Measurements from ENCODE around the gene CITED1.

Gene CITED1

GRCh38 chrX:72268597-72269365 is 36.9 kb downstream of the CITED1 start:
- WGBS (ENCODE audit: extremely low coverage, insufficient coverage, insufficient read length) = no CpG with 5 or more reads among the region's 2 CpGs
- H3K27me3 ChIP-seq (ENCODE audit: insufficient read depth, low read length) = no peaks in the 10 kb centered on the region
- no peaks in the 10 kb centered on the region for H3K4me1 ChIP-seq (ENCODE audit: control insufficient read depth in 1 of 2, insufficient read depth in 2 of 2, low read length in 2 of 2)
- no peak overlapping the region for H2AK5ac ChIP-seq (ENCODE audit: low read length)
- H3K4ac ChIP-seq (ENCODE audit: low read depth, low read length) = no peak overlapping the region
- no peak overlapping the region for H3K18ac ChIP-seq (ENCODE audit: low read length)
- no peak overlapping the region for H2AFZ ChIP-seq (ENCODE audit: insufficient read depth, low read length, poor library complexity)
- no peak overlapping the region for H3K9ac ChIP-seq (ENCODE audit: low read length)
- no peak overlapping the region for H2BK12ac ChIP-seq (ENCODE audit: low read length)
- H3K9me3 ChIP-seq (ENCODE audit: insufficient read depth, low read depth, low read length) = no peaks in the 10 kb centered on the region
- no peak overlapping the region for H4K91ac ChIP-seq (ENCODE audit: low read depth, low read length)
- no peak overlapping the region for H2BK5ac ChIP-seq (ENCODE audit: low read depth, low read length, poor library complexity)
- peaks cover 31 to 43% of the 10 kb centered on the region in 2 experiments for H3K36me3 ChIP-seq (ENCODE audit: control insufficient read depth in 1 of 2, insufficient read depth in 2 of 2, low read length in 2 of 2)
- no peak overlapping the region for H4K8ac ChIP-seq (ENCODE audit: low read depth, low read length)
- H3K79me2 ChIP-seq (ENCODE audit: control insufficient read depth, insufficient read depth, low read length, poor library complexity) = no peaks in the 10 kb centered on the region
- H3K4me3 ChIP-seq (ENCODE audit: low read depth, low read length) = no peak overlapping the region
- H3K14ac ChIP-seq (ENCODE audit: low read length) = no peak overlapping the region
- peak in 1 of 2 donors; percentile 64 for DNase-seq
- no peak overlapping the region for H3K23ac ChIP-seq (ENCODE audit: low read length)
- no peak overlapping the region for H3K27ac ChIP-seq (ENCODE audit: low read depth, low read length)
- H2BK120ac ChIP-seq (ENCODE audit: insufficient read depth, low read length, poor library complexity) = no peak overlapping the region
- H3K79me1 ChIP-seq (ENCODE audit: low read length) = no peaks in the 10 kb centered on the region
- H3K4me2 ChIP-seq (ENCODE audit: low read length) = no peak overlapping the region
- H4K12ac ChIP-seq (ENCODE audit: low read depth, low read length) = no peak overlapping the region

- Histone ChIP-seq H3K79me2 (ENCODE audit: control insufficient read depth, insufficient read depth, low read length, poor library complexity) (no peaks in the 10 kb centered on the region), H3K14ac (ENCODE audit: low read length) (no peak overlapping the region), H3K9ac (ENCODE audit: low read length) (no peak overlapping the region), H4K12ac (ENCODE audit: low read depth, low read length) (no peak overlapping the region), H3K79me1 (ENCODE audit: low read length) (no peaks in the 10 kb centered on the region), H3K9me3 (ENCODE audit: insufficient read depth, low read depth, low read length) (no peaks in the 10 kb centered on the region), H4K8ac (ENCODE audit: low read depth, low read length) (no peak overlapping the region), H3K27me3 (ENCODE audit: insufficient read depth, low read length) (no peaks in the 10 kb centered on the region), H3K4ac (ENCODE audit: low read depth, low read length) (no peak overlapping the region), H4K91ac (ENCODE audit: low read depth, low read length) (no peak overlapping the region), H3K23ac (ENCODE audit: low read length) (no peak overlapping the region), H3K4me2 (ENCODE audit: low read length) (no peak overlapping the region), H3K18ac (ENCODE audit: low read length) (no peak overlapping the region), H3K4me1 (ENCODE audit: control insufficient read depth in 1 of 2, insufficient read depth in 2 of 2, low read length in 2 of 2) (no peaks in the 10 kb centered on the region), H3K4me3 (ENCODE audit: low read depth, low read length) (no peak overlapping the region), H3K27ac (ENCODE audit: low read depth, low read length) (no peak overlapping the region), H2AK5ac (ENCODE audit: low read length) (no peak overlapping the region), H2BK120ac (ENCODE audit: insufficient read depth, low read length, poor library complexity) (no peak overlapping the region), H2AFZ (ENCODE audit: insufficient read depth, low read length, poor library complexity) (no peak overlapping the region), H3K36me3 (ENCODE audit: control insufficient read depth in 1 of 2, insufficient read depth in 2 of 2, low read length in 2 of 2) (peaks cover 9 to 12% of the 10 kb centered on the region in 2 experiments), H2BK5ac (ENCODE audit: low read depth, low read length, poor library complexity) (no peak overlapping the region), H2BK12ac (ENCODE audit: low read length) (no peak overlapping the region)
- WGBS (ENCODE audit: extremely low coverage, insufficient coverage, insufficient read length) = no CpG with 5 or more reads among the region's 3 CpGs
- DNase-seq = no peak
Observed at GRCh38 chrX:72265263-72265662, 40.5 kb downstream of the CITED1 start.

DNA sequence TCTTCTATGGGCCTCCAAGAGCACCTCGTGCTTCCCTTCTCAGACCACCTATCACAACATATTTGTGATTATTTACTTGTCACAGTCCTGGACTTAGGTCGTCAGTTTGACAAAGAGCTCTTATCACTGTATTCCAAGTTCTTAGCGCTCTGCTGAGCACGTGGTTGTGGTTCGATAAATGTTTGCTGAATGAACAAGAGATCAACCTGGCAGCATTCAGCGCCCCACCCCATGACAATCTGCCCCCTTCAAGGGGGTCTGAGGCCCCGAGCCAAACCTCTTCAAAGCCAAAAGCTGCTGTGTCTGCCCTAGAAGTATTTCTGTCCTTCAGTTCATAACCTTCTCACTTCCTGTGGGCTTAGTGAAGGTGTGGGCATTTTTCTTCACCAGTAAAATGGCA is 43.6 kb downstream of the CITED1 start:
- H3K23ac ChIP-seq (ENCODE audit: low read length) = no peak overlapping the region
- no peak overlapping the region for H4K91ac ChIP-seq (ENCODE audit: low read depth, low read length)
- no peak overlapping the region for H3K4ac ChIP-seq (ENCODE audit: low read depth, low read length)
- H3K18ac ChIP-seq (ENCODE audit: low read length) = no peak overlapping the region
- no peak overlapping the region for H4K12ac ChIP-seq (ENCODE audit: low read depth, low read length)
- no peak overlapping the region for H3K27ac ChIP-seq (ENCODE audit: low read depth, low read length)
- no peak overlapping the region for H3K4me3 ChIP-seq (ENCODE audit: low read depth, low read length)
- H3K36me3 ChIP-seq (ENCODE audit: control insufficient read depth in 1 of 2, insufficient read depth in 2 of 2, low read length in 2 of 2) = no peaks in the 10 kb centered on the region
- no peaks in the 10 kb centered on the region for H3K27me3 ChIP-seq (ENCODE audit: insufficient read depth, low read length)
- no peak overlapping the region for H2BK12ac ChIP-seq (ENCODE audit: low read length)
- H3K4me2 ChIP-seq (ENCODE audit: low read length) = no peak overlapping the region
- no peaks in the 10 kb centered on the region for H3K9me3 ChIP-seq (ENCODE audit: insufficient read depth, low read depth, low read length)
- H3K79me2 ChIP-seq (ENCODE audit: control insufficient read depth, insufficient read depth, low read length, poor library complexity) = no peaks in the 10 kb centered on the region
- H2AFZ ChIP-seq (ENCODE audit: insufficient read depth, low read length, poor library complexity) = no peak overlapping the region
- no peak overlapping the region for H4K8ac ChIP-seq (ENCODE audit: low read depth, low read length)
- H3K14ac ChIP-seq (ENCODE audit: low read length) = no peak overlapping the region
- no peaks in the 10 kb centered on the region for H3K79me1 ChIP-seq (ENCODE audit: low read length)
- no peak overlapping the region for H2BK5ac ChIP-seq (ENCODE audit: low read depth, low read length, poor library complexity)
- no peak overlapping the region for H2AK5ac ChIP-seq (ENCODE audit: low read length)
- DNase-seq = no peak
- no peak overlapping the region for H2BK120ac ChIP-seq (ENCODE audit: insufficient read depth, low read length, poor library complexity)
- H3K4me1 ChIP-seq (ENCODE audit: control insufficient read depth in 1 of 2, insufficient read depth in 2 of 2, low read length in 2 of 2) = no peaks in the 10 kb centered on the region
- no CpG with 5 or more reads among the region's 7 CpGs for WGBS (ENCODE audit: extremely low coverage, insufficient coverage, insufficient read length)
- H3K9ac ChIP-seq (ENCODE audit: low read length) = no peak overlapping the region

DNA sequence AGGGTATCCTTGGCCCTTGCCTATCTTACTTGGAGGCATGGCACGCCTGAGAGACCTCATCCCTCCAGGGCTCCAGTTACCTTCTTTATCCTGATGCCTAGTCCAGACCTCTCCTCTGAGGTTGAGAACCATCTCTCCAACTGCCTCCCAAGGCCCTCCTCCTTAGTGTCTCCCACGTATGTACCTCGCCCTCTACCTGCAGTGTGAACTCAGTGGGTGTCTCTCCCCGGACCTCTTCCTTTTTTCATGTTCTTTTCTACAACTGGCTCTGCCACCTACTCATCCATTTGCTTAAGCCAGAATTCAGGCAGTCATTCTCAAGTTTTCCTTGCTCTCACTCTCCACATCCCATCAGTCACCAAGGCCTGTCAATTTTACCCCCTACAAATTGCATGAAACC is 45.3 kb downstream of the CITED1 start:
- no peaks in the 10 kb centered on the region for H3K79me1 ChIP-seq (ENCODE audit: low read length)
- no peaks in the 10 kb centered on the region for H3K36me3 ChIP-seq (ENCODE audit: control insufficient read depth in 1 of 2, insufficient read depth in 2 of 2, low read length in 2 of 2)
- H3K27ac ChIP-seq (ENCODE audit: low read depth, low read length) = no peak overlapping the region
- H3K9ac ChIP-seq (ENCODE audit: low read length) = no peak overlapping the region
- no peak overlapping the region for H2BK12ac ChIP-seq (ENCODE audit: low read length)
- no peak overlapping the region for H2AK5ac ChIP-seq (ENCODE audit: low read length)
- H4K8ac ChIP-seq (ENCODE audit: low read depth, low read length) = no peak overlapping the region
- no peak overlapping the region for H3K14ac ChIP-seq (ENCODE audit: low read length)
- no peak overlapping the region for H2AFZ ChIP-seq (ENCODE audit: insufficient read depth, low read length, poor library complexity)
- DNase-seq = no peak
- H3K4me3 ChIP-seq (ENCODE audit: low read depth, low read length) = no peak overlapping the region
- H4K12ac ChIP-seq (ENCODE audit: low read depth, low read length) = no peak overlapping the region
- H2BK120ac ChIP-seq (ENCODE audit: insufficient read depth, low read length, poor library complexity) = no peak overlapping the region
- no peaks in the 10 kb centered on the region for H3K79me2 ChIP-seq (ENCODE audit: control insufficient read depth, insufficient read depth, low read length, poor library complexity)
- no peak overlapping the region for H4K91ac ChIP-seq (ENCODE audit: low read depth, low read length)
- no peak overlapping the region for H3K23ac ChIP-seq (ENCODE audit: low read length)
- H3K9me3 ChIP-seq (ENCODE audit: insufficient read depth, low read depth, low read length) = no peaks in the 10 kb centered on the region
- no peaks in the 10 kb centered on the region for H3K27me3 ChIP-seq (ENCODE audit: insufficient read depth, low read length)
- H3K4me1 ChIP-seq (ENCODE audit: control insufficient read depth in 1 of 2, insufficient read depth in 2 of 2, low read length in 2 of 2) = peaks cover 0 to 2% of the 10 kb centered on the region in 2 experiments
- no CpG with 5 or more reads among the region's 4 CpGs for WGBS (ENCODE audit: extremely low coverage, insufficient coverage, insufficient read length)
- H2BK5ac ChIP-seq (ENCODE audit: low read depth, low read length, poor library complexity) = no peak overlapping the region
- no peak overlapping the region for H3K4ac ChIP-seq (ENCODE audit: low read depth, low read length)
- H3K18ac ChIP-seq (ENCODE audit: low read length) = no peak overlapping the region
- H3K4me2 ChIP-seq (ENCODE audit: low read length) = no peak overlapping the region
